ENCODE results near the gene NEK11.
A peak's percentile ranks its signal among the peaks of the same experiment; 100 is the strongest.
"Not testable (repeated sequence)": the region's sequence is repeated elsewhere in the genome, so short reads cannot be mapped to it uniquely, and the experiment has no call there.

The NEK11 gene

GRCh38 chr3:131360191-131360755, 333.6 kb downstream of the NEK11 start:
- no peak for DNase-seq (ENCODE audit: low read depth)

DNA sequence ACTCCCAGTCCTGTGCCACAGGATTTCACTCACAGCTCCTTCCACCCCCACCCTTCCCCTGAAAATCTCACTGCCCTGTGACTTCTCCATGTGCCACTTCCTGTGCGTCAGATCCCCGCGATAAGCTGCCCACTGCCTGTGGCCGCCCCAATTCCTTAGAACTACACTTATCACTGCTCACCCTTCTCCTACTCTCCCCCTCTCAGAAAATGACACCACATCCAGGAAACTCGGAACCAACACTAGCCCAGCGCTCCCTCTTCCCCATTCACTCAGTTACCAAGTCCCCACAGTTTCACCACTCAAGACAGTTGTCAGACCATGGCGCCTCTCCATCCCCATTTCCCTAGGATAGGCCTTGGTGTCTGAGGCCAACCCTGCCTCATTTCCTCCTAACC, 334.4 kb downstream of the NEK11 start:
- DNase-seq (ENCODE audit: low read depth) = peak; percentile 47

- DNase-seq (ENCODE audit: low read depth) = no peak
These were observed 335.1 kb downstream of the NEK11 start for GRCh38 chr3:131361464-131362421.

DNA sequence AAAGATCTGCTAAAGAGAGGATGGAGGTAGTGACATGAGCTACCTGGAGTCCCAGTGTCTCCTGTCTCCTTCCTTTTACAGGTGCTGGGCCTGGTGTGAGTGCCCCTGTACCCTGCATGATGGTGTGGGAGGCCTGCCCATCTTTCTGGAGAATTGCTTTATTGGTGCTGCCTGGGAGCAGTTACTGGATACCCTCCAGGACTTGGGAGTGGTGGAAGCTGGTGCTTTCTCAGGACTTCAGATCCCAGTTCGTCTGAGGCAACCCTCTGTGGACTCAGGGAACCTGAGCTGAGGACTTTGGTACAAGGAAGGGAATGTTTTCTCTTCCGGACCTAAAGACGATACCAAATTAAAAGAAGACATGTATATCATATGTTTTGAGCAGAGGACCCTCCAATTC, 336.6 kb downstream of the NEK11 start:
- DNase-seq (ENCODE audit: low read depth) = no peak

DNA sequence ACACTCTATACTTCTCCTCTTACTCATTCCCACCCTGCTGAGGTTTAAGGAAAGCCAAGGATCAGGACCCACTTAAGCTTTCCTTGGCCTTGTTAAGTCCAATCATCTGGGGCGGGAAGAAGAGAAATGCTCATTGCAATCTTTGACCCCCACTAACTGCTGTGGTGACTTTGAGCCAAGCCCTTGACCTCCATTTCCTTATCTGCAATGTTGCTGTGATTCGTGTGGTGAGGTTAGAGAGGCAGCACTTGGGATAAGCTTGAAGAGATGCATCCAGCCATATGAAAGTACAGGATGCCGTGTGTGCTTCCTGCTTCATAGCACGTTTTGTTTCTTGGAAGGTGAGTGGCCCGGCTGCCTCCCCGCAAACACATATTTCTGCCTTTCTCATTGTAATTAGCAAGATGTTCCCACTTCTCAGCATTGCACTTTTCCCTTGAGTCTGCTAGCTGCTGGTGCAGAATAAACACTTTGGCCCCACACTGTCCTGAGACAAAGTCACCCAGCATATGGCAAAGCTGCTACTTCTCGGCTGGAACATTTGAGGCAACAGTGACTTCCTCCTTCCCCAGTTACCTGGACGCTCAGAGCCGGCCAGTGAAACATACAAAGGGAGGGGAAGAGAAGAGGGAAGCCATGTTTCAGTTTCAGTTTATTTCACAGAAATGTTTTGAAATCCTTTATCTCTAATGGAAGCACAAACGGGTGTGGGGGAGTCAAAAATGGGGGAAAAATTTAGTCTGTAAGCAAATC, 344.4 kb downstream of the NEK11 start:
- no peak for DNase-seq (ENCODE audit: low read depth)

GRCh38 chr3:131371688-131372066, 345.0 kb downstream of the NEK11 start:
- DNase-seq (ENCODE audit: low read depth) = no peak

DNA sequence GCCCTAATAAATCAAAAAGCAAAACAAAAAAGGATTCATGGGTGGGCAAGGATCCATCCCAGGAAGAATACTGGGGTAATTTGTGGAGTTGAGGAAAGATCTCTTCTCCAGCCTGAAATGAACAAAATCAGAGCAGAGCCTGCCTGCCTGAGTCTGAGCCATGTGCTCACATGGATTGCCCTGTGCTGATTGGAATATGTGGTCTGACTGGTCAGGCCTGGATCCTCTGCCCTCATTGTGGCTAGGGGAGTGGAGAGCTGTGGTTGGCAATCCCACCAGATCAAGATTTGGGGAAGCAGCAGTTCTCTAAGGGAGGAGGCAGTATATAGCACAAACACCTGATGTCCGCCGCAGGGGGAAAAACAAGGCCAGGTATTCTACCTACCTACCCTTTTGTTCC, 348.1 kb downstream of the NEK11 start:
- no peak for DNase-seq (ENCODE audit: low read depth)

- DNase-seq (ENCODE audit: low read depth) = not testable (repeated sequence)
These were observed 354.3 kb downstream of the NEK11 start for GRCh38 chr3:131380821-131381444.

DNA sequence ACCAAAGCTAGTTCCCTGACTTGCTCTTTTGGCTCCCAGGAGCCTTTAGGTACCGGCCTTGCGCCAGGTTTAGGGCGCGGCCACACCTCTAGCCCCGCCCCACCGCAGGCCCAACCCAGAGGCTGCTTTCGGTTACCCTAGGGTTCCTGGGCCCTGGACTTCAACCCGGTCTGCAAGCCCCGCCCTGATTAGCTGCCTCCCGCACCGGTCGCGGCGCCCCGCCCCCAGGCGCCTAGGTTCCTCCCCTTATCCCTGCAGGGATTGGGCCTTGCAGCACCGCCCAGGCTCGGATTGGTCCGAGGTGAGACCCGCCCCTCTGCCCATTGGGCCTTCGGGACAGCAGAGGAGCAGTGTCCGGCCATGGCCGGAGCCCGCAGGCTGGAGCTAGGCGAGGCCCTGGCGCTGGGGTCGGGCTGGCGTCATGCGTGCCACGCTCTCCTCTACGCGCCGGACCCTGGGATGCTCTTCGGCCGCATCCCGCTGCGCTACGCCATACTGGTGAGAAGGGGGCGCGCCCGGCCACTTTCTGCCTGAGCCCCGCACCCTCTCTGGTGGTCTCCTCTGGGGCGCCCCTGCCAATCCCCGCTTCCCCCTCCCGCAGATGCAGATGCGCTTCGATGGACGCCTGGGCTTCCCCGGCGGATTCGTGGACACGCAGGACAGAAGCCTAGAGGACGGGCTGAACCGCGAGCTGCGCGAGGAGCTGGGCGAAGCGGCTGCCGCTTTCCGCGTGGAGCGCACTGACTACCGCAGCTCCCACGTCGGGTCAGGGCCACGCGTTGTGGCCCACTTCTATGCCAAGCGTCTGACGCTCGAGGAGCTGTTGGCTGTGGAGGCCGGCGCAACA, 355.0 kb downstream of the NEK11 start, which contains the start of gene NUDT16:
NUDT16 (plus strand) TSS at position 330 of the 847 bp plus-strand sequence; CDS start at position 361, 31 bp downstream.
- DNase-seq (ENCODE audit: low read depth) = peak; percentile 92

- DNase-seq (ENCODE audit: low read depth) = no peak
These were observed 359.9 kb downstream of the NEK11 start for GRCh38 chr3:131386429-131387165.

DNA sequence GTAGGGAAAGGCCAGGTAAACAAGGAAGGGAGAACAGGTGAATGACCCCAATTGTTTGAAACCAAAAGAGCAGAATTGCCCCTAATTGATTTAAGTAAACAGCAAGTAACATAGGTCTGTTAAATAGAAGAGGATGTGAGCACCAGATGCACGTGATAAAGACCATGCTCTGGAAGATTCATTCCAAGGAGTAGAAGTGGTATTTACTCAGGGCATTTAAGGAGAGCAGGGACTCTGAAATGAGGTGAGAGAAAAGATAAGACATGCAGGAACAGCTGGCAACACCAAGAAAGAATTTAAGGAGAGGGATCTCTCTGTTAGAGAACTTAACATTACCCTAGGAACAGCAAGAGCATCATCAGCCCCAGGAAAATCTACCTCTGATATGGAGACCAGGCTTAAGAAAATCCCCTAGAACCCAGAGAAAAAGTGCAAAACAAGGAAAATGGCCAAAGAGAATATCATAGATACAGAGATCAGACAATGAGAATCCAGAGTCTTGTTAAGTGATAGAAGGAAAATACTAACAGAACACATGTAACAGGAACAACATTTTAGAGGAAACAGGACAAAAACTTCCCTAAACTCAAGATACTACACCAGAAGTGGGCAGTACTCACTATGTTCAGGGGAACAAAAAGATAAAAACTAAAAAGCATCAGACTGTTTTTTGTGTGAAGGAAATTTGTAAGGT, 361.3 kb downstream of the NEK11 start:
- no peak for DNase-seq (ENCODE audit: low read depth)

DNA sequence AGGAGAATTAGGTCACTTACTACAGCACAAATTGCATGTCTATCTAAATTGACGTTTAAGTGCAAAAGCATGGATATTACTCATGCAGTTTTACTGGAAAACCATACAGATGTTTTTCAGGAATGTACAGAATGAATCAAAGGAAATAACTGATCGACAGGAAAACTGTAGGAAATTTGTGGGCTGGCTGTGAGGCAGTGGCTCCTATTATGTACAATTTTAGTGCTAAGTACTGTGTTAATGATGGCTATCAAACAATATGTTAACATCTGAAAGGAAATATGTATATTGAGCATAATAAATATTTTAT, 361.8 kb downstream of the NEK11 start:
- no peak for DNase-seq (ENCODE audit: low read depth)

DNA sequence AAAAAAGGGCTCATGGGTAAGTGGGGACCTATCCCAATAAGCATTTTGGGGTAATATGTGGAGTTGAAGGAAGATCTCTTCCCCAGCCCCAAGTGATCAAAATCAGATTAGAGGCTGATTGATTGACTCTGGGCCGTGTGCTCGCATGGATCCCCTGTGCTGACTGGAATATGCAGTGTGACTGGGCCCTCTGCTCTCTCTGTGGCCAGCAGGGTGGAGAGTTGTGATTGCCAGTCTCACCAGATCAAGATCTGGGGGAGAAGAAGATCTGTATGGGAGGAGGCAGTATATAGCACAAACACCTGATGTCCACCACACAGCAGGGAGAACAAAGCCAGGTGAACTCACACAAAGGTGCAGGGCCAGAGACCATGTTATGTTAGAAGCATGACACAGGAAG, 363.7 kb downstream of the NEK11 start:
- DNase-seq (ENCODE audit: low read depth) = no peak

GRCh38 chr3:131393051-131393450, 366.4 kb downstream of the NEK11 start:
- DNase-seq (ENCODE audit: low read depth) = no peak

DNA sequence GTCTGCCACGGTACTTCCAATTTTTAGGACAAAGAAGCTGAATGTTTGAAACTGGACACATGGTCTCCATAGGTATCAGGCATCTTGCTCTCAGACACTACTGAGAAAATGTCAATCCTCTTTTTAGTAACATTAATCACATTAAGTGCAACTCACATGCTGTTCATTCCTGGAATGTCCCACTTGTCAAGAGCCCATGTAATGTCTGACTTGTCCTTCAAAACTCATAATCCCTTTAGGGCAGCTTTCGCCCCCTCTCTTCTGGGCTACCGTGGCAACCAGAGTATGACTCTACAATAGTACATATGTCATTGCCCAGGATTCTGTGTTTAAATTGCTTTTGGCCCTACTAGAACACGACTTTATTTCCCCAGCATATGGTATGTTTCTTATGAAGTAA, 367.2 kb downstream of the NEK11 start:
- DNase-seq (ENCODE audit: low read depth) = no peak

- no peak for DNase-seq (ENCODE audit: low read depth)
These were observed 367.7 kb downstream of the NEK11 start for GRCh38 chr3:131394400-131394799.

GRCh38 chr3:131396170-131396569, 369.5 kb downstream of the NEK11 start:
- no peak for DNase-seq (ENCODE audit: low read depth)

DNA sequence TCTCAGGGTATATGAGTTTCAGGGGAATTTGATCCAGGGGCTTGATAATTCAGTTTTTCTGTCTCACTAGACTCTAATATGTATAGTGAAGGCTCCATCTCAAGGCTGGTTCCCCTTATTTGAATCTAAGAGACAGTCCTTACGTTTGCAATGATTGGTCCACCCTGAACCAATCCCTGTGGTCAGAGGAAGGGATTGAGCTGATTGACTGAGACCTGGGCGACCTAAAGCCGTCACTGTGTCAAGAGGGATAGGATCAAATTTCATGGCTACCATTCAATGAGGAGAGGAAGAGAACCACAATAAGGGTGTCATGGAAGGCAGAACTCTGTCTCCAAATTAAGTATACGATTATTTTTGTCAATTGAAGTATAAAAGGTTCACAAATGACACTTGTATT, 371.2 kb downstream of the NEK11 start:
- no peak for DNase-seq (ENCODE audit: low read depth)

Data from CMK (cell line).